Coronary artery (tissue), 2 donors: Measurements from ENCODE around the gene UNC119B.

Source experiments
- DNase-seq: peaks from one replicate; pipeline ENCODE4 v3.0.0-alpha.2; 2017; ENCODE audit warnings: low spot score
- H3K27ac ChIP-seq, 2 donors: fragments of 200-600 bp; sonication (generic); one replicate each; pipeline ENCODE4 v1.5.1; 2016 to 2019
- H3K4me3 ChIP-seq: fragments of 200-600 bp; sonication (generic); 2 replicates; pipeline ENCODE4 v1.5.1; 2016; ENCODE audit warnings: mild to moderate bottlenecking, moderate library complexity
- TF ChIP-seq, protein P1 (sequence below): fragments of 200-600 bp; sonication (generic); IDR thresholded peaks from one replicate; pipeline ENCODE4 v1.5.1; 2019; ENCODE audit warnings: antibody characterized with exemption

UNC119B gene

DNA sequence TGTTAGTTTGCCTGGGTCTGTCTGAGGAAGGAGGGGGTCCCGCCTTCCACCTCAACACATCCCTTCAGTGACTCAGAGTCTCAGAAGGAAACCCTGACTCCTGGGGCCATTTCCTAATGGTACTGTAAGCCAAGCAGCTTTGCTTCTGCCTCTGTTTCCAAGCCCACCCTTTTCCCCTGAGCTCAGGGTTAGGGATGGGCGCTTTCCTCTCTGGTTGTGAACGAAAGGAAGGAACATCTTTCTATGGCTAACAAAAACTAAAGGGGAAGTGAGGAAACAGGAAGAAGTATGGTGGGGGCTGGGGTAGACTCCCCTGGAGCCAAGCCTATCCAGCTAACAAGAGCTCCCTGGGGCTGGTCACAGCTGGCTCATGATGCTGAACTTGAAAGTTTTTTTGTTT lies 11.6 kb upstream of the UNC119B start:
- TF ChIP-seq, protein P1, sequence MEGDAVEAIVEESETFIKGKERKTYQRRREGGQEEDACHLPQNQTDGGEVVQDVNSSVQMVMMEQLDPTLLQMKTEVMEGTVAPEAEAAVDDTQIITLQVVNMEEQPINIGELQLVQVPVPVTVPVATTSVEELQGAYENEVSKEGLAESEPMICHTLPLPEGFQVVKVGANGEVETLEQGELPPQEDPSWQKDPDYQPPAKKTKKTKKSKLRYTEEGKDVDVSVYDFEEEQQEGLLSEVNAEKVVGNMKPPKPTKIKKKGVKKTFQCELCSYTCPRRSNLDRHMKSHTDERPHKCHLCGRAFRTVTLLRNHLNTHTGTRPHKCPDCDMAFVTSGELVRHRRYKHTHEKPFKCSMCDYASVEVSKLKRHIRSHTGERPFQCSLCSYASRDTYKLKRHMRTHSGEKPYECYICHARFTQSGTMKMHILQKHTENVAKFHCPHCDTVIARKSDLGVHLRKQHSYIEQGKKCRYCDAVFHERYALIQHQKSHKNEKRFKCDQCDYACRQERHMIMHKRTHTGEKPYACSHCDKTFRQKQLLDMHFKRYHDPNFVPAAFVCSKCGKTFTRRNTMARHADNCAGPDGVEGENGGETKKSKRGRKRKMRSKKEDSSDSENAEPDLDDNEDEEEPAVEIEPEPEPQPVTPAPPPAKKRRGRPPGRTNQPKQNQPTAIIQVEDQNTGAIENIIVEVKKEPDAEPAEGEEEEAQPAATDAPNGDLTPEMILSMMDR, result no peak
- DNase-seq, result no peak
- Histone ChIP-seq H3K27ac (peak overlapping the region in 1 of 2 donors; percentile 36), H3K4me3 (no peak overlapping the region)

DNA sequence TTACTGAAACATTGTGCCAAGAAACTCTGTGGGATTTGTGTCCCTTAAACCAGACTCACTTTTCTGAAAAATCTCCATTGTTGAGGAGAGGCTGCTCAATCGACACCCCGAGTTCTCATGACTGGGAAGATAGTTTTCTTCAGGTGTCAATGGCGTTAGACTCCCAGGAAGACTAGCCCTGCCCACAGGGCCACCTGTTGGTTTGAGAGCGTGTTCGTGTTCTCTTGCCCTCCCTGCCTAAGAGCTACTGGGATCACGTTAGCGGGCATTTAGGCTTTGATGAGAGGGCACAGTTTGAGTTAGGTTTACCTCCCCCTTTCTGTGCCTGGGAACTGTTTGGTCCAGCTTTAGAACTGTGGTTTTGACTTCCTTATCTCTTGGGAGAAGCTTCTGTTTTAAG lies 10.7 kb upstream of the UNC119B start:
- Histone ChIP-seq H3K4me3 (no peak overlapping the region), H3K27ac (no peak overlapping the region)
- TF ChIP-seq, protein P1, result no peak
- DNase-seq, result no peak

DNA sequence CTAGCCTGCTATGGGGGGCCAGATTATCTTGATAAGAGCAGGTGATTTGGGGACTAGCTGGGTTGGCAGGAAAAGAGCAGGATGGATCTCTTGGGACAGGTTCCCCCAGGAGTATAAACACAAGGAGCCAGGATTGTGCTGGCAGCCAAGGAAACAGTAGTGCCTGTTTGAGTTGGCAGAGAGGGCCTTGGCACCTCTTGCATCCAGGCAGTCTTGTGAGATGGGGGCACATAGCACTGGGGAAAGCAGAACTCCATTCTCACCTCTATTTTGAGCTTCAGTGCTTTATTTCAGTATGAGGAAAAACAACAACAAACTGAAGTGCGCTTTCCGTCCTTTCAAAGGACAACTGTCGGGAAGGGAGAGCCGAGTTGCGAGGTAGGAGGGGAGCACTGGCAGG lies 9.4 kb upstream of the UNC119B start:
- no peak for DNase-seq
- TF ChIP-seq, protein P1, result no peak
- Histone ChIP-seq H3K27ac (peak overlapping the region in 1 of 2 donors; percentile 4), H3K4me3 (no peak overlapping the region)

DNA sequence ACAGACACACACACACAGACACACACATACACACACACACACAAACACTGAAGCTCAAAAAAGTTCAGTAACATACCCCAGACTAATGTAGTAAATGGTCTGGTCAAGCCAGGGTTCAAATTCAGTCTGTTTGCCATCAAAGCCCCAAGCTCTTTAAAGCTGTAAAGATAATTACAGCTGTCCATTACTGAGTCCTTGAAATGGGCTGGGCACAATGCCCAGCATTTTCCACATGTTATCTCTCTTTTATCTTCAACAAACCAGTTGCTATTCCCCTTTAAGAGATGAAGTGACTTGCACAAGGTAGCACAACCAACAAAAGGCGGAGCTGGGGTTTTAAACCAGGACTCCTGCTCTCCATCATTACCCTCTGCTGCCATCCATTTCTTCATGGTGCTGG lies 7.6 kb upstream of the UNC119B start:
- Histone ChIP-seq H3K27ac (no peak overlapping the region), H3K4me3 (no peak overlapping the region)
- TF ChIP-seq, protein P1, result no peak
- DNase-seq, result no peak

DNA sequence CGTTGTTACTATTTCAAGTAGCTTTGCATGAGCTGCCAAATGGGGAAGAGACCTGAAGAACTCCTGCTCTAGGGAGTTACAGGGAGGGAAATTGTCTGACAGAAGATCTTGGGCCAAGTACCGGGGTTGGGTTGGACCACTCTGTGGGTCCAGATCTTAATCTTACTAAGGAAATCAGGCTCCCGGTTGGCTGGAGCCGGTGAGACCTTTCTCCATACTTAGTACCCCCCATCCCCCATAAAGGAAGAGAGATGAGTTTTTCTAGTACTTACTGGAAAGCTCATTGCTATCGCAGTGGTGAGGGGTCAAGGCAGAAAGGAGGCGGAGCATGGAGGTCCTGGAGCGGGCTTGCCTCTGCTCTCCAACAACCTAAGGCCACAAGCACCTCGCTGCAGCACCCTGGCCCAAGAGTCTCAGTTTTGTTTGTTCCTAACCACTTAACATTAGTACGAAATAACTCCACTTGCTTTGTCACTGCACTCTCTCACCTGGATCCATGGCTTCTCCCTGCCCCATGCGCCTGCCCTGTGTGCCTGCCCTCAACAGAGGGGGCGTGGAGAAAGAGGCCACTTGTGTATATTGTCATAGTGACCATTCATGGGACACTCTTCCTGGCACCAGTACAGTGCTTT lies 6.8 kb upstream of the UNC119B start:
- Histone ChIP-seq H3K27ac (no peak overlapping the region), H3K4me3 (no peak overlapping the region)
- DNase-seq, result no peak
- TF ChIP-seq, protein P1, result no peak

DNA sequence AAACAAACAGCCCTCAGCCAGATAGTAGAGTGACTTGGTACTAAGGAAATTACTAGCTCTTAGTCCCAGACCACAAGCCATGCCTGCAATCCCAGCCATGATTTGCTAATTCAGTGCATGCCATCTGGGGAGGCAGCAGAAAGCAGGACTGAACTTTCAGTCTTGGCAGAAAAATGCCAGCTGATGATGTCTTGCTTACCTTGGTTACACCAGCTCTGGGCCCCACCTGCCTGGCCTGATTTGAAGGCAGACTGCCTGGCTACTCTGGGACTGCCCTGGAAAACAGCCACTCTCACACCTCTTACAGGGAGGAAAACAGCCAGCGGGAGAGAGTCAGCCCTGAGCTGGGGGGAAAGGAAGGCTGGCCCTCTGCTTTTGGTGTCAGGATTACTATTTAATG lies 4.6 kb upstream of the UNC119B start:
- TF ChIP-seq, protein P1, result no peak
- Histone ChIP-seq H3K27ac (no peak overlapping the region), H3K4me3 (no peak overlapping the region)
- DNase-seq, result no peak

DNA sequence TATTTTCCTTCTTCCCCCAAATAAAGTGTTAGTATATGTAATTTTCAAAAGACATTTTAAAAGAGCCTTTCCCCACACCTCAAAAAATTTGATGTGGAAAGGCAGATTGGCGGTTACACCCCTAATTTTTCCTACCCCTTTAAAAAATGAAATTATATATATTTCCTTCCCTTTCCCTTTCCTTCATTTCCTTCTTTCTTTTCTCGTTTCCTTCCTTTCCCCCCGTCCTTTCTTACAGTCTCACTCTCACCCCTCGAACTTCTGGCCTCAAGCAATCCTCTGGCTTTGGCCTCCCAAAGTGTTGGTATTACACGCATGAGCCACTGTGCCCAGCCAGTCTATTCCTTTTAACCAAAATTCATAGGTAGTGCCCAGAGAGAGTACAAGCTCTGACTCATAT lies 4.2 kb upstream of the UNC119B start:
- Histone ChIP-seq H3K27ac (no peak overlapping the region), H3K4me3 (no peak overlapping the region)
- TF ChIP-seq, protein P1, result no peak
- DNase-seq, result no peak
